H1 (cell line): Measurements from ENCODE around the gene PTPRF. TPM values are rescaled to one million over a fixed set of nuclear protein-coding genes. Genes with fewer than 3 reads are reported as not detected.

Source experiments
- CTCF ChIA-PET: fragments of 300-600 bp; sonication (Branson Sonifier 250); formaldehyde crosslinking; loops from one replicate; lab custom pipeline; 2021; ENCODE audit not compliant: partially characterized antibody; lab: Charles Lee
- POLR2A ChIA-PET: fragments of 300-600 bp; sonication (Branson Sonifier 250); formaldehyde crosslinking; loops from one replicate; lab custom pipeline; 2021; ENCODE audit warnings: inconsistent platforms; ENCODE audit not compliant: partially characterized antibody; lab: Charles Lee
- DNase-seq, 2 experiments: peaks; one replicate each; pipeline versions ENCODE4 v3.0.0 to v3.0.0-alpha.2; 2010 to 2022; ENCODE audit warnings: low spot score in 2 of 2, low read depth in 1 of 2, mixed read lengths in 1 of 2
- FAIRE-seq: peaks from 2 replicates; lab custom pipeline; 2011; peaks lifted over from hg19 to GRCh38; lab: Jason Lieb, UNC
- H2AFZ ChIP-seq: 2 replicates; pipeline ENCODE4 v1.8.1; 2012; ENCODE audit warnings: low read length, inconsistent platforms
- H2AK5ac ChIP-seq: 2 replicates; pipeline ENCODE4 v1.6.1; 2013; ENCODE audit warnings: low read depth, low read length
- H2BK120ac ChIP-seq: replicated peaks from 2 replicates; pipeline ENCODE3; 2013; ENCODE audit warnings: low read depth, low read length, inconsistent platforms
- H2BK12ac ChIP-seq: 2 replicates; pipeline ENCODE4 v1.6.1; 2013; ENCODE audit warnings: low read depth, low read length
- H2BK15ac ChIP-seq: 2 replicates; pipeline ENCODE4 v1.6.1; 2013; ENCODE audit warnings: low read length
- H2BK20ac ChIP-seq: 2 replicates; pipeline ENCODE4 v1.6.1; 2013; ENCODE audit warnings: low read length
- H2BK5ac ChIP-seq: 2 replicates; pipeline ENCODE4 v1.6.1; 2013; ENCODE audit warnings: low read depth, low read length
- H3K14ac ChIP-seq: 2 replicates; pipeline ENCODE4 v1.6.1; 2013; ENCODE audit warnings: inconsistent platforms; ENCODE audit not compliant: insufficient read length
- H3K18ac ChIP-seq: 2 replicates; pipeline ENCODE4 v1.6.1; 2013; ENCODE audit warnings: low read length; ENCODE audit errors: extremely low read depth
- H3K23ac ChIP-seq: 2 replicates; pipeline ENCODE4 v1.6.1; 2013; ENCODE audit warnings: inconsistent platforms; ENCODE audit not compliant: insufficient read length
- H3K23me2 ChIP-seq: 2 replicates; pipeline ENCODE4 v1.6.1; 2013; ENCODE audit warnings: low read depth, low read length
- H3K27ac ChIP-seq: 2 replicates; pipeline ENCODE4 v1.6.1; 2011; ENCODE audit warnings: low read depth, low read length, inconsistent platforms
- H3K27me3 ChIP-seq, 4 experiments: replicated peaks in 1 of 4; 1 replicate in 1 of 4; 2 replicates in 3 of 4; pipeline versions ENCODE4 v1.6.1 to v1.8.1; 2011 to 2013; ENCODE audit warnings: low read length in 3 of 4, mild to moderate bottlenecking in 3 of 4, inconsistent platforms in 2 of 4, mixed read lengths in 2 of 4, moderate library complexity in 1 of 4; ENCODE audit not compliant: control insufficient read depth in 3 of 4, insufficient read depth in 3 of 4; ENCODE audit errors: extremely low read depth in 1 of 4
- H3K36me3 ChIP-seq, 4 experiments: 2 replicates each; pipeline versions ENCODE4 v1.6.1 to v1.8.1; 2011 to 2013; ENCODE audit warnings: mild to moderate bottlenecking in 4 of 4, low read length in 3 of 4, moderate library complexity in 2 of 4, control low read depth in 1 of 4, inconsistent platforms in 1 of 4; ENCODE audit not compliant: insufficient read depth in 4 of 4, control insufficient read depth in 2 of 4
- H3K4ac ChIP-seq: replicated peaks from 2 replicates; pipeline ENCODE3; 2013; ENCODE audit warnings: low read length, low read depth, mixed read lengths, inconsistent platforms; ENCODE audit not compliant: insufficient read length
- H3K4me1 ChIP-seq, 4 experiments: replicated peaks in 1 of 4; 1 replicate in 1 of 4; 2 replicates in 3 of 4; pipeline versions ENCODE4 v1.6.1 to v1.8.1; 2011 to 2013; ENCODE audit warnings: low read length in 3 of 4, inconsistent platforms in 2 of 4, mixed read lengths in 1 of 4; ENCODE audit not compliant: insufficient read depth in 4 of 4, control insufficient read depth in 3 of 4
- H3K4me2 ChIP-seq, 2 experiments: 2 replicates each; pipeline versions ENCODE4 v1.6.1 to v1.8.1; 2011 to 2013; ENCODE audit warnings: low read depth in 2 of 2, low read length in 2 of 2, control low read depth in 1 of 2, inconsistent platforms in 1 of 2, mild to moderate bottlenecking in 1 of 2; ENCODE audit not compliant: insufficient read depth in 1 of 2
- H3K4me3 ChIP-seq, 4 experiments: fragments of 200-600, 300-600 bp in 1 of 4; sonication (generic), shearing (Covaris generic), sonication (Bioruptor Twin) in 1 of 4; 2 replicates each; pipeline versions ENCODE4 v1.5.1 to v1.8.1; 2011 to 2016; ENCODE audit warnings: low read length in 4 of 4, low read depth in 3 of 4, control low read depth in 2 of 4, inconsistent platforms in 2 of 4, mild to moderate bottlenecking in 2 of 4, mixed read lengths in 1 of 4, moderate library complexity in 1 of 4; ENCODE audit not compliant: insufficient read depth in 2 of 4; ENCODE audit errors: extremely low read depth in 1 of 4
- H3K56ac ChIP-seq: replicated peaks from 2 replicates; pipeline ENCODE3; 2013; ENCODE audit warnings: low read depth, mild to moderate bottlenecking, mixed read lengths, low read length, inconsistent platforms; ENCODE audit not compliant: insufficient read length
- H3K79me1 ChIP-seq: 2 replicates; pipeline ENCODE4 v1.6.1; 2013; ENCODE audit warnings: low read depth, low read length, control low read depth
- H3K79me2 ChIP-seq, 2 experiments: 2 replicates each; pipeline versions ENCODE4 v1.6.1 to v1.8.1; 2012 to 2013; ENCODE audit warnings: low read length in 2 of 2, mild to moderate bottlenecking in 2 of 2, inconsistent platforms in 1 of 2; ENCODE audit not compliant: insufficient read depth in 2 of 2, control insufficient read depth in 1 of 2
- H3K9ac ChIP-seq, 4 experiments: replicated peaks in 1 of 4; 1 replicate in 1 of 4; 2 replicates in 3 of 4; pipeline versions ENCODE4 v1.6.1 to v1.8.1; 2011 to 2013; ENCODE audit warnings: low read depth in 3 of 4, low read length in 3 of 4, control low read depth in 2 of 4, mild to moderate bottlenecking in 2 of 4, moderate library complexity in 2 of 4, inconsistent platforms in 1 of 4; ENCODE audit errors: extremely low read depth in 1 of 4
- H3K9me3 ChIP-seq, 2 experiments: 2 replicates each; pipeline versions ENCODE4 v1.6.1 to v1.8.1; 2012 to 2013; ENCODE audit warnings: mild to moderate bottlenecking in 2 of 2, moderate library complexity in 2 of 2, control low read depth in 1 of 2, inconsistent platforms in 1 of 2, low read depth in 1 of 2, low read length in 1 of 2, mixed read lengths in 1 of 2; ENCODE audit not compliant: insufficient read depth in 2 of 2
- H4K20me1 ChIP-seq, 2 experiments: replicated peaks in 1 of 2; 2 replicates each; pipeline versions ENCODE3 to v1.8.1; 2011 to 2013; ENCODE audit warnings: inconsistent platforms in 2 of 2, low read length in 2 of 2, mild to moderate bottlenecking in 1 of 2; ENCODE audit not compliant: insufficient read depth in 2 of 2, control insufficient read depth in 1 of 2
- H4K5ac ChIP-seq: 2 replicates; pipeline ENCODE4 v1.6.1; 2013; ENCODE audit warnings: low read length, low read depth, mixed read lengths, inconsistent platforms; ENCODE audit not compliant: insufficient read length
- H4K8ac ChIP-seq: 2 replicates; pipeline ENCODE4 v1.8.0; 2013; ENCODE audit warnings: mild to moderate bottlenecking, moderate library complexity, low read length, inconsistent platforms; ENCODE audit not compliant: insufficient read depth; ENCODE audit errors: extremely low read depth
- H4K91ac ChIP-seq: replicated peaks from 2 replicates; pipeline ENCODE3; 2013; ENCODE audit warnings: low read length, mixed read lengths, inconsistent platforms; ENCODE audit not compliant: insufficient read length
- ASH2L ChIP-seq: fragments of 200-600, 300-600 bp; sonication (generic); IDR thresholded peaks from one replicate; pipeline ENCODE4 v1.7.1; 2017; ENCODE audit warnings: low read length
- BACH1 ChIP-seq: IDR thresholded peaks from 2 replicates; pipeline ENCODE4 v1.6.1; 2012; ENCODE audit warnings: low read length, improper control_type of control experiment
- CBX5 ChIP-seq: fragments of 300-800, 300-1000 bp; sonication (generic); IDR thresholded peaks from 2 replicates; pipeline ENCODE4 v1.7.1; 2016; ENCODE audit warnings: antibody characterized with exemption, low read length, low read depth
- HDAC2 ChIP-seq, 2 experiments: fragments of 300-600 bp in 1 of 2; sonication (generic) in 1 of 2; IDR thresholded peaks; 2 replicates each; pipeline ENCODE4 v1.6.1; 2011 to 2012; ENCODE audit warnings: low read depth in 2 of 2, low read length in 2 of 2, mild to moderate bottlenecking in 2 of 2, moderate library complexity in 2 of 2, borderline replicate concordance in 1 of 2, inconsistent platforms in 1 of 2
- PHF8 ChIP-seq: fragments of 200-600 bp; sonication (generic); conservative IDR thresholded peaks from 2 replicates; pipeline ENCODE4 v1.7.1; 2012; ENCODE audit warnings: low read depth, mild to moderate bottlenecking, inconsistent platforms, low read length, moderate library complexity
- RAD21 ChIP-seq, 2 experiments: IDR thresholded peaks in 1 of 2; conservative IDR thresholded peaks in 1 of 2; 2 replicates each; pipeline ENCODE4 v1.6.1; 2011; ENCODE audit warnings: low read depth in 2 of 2, low read length in 2 of 2, improper control_type of control experiment in 1 of 2, inconsistent platforms in 1 of 2, mild to moderate bottlenecking in 1 of 2, moderate library complexity in 1 of 2
- TAF7 ChIP-seq: optimal IDR thresholded peaks from 2 replicates; pipeline ENCODE3; 2011; ENCODE audit warnings: low read depth, mild to moderate bottlenecking, inconsistent platforms, low read length, moderate library complexity, borderline replicate concordance
- USF2 ChIP-seq: IDR thresholded peaks from 2 replicates; pipeline ENCODE4 v1.6.1; 2011; ENCODE audit warnings: low read length, improper control_type of control experiment
- YY1 ChIP-seq: IDR thresholded peaks from 2 replicates; pipeline ENCODE4 v1.6.1; 2011; ENCODE audit warnings: low read depth, mild to moderate bottlenecking, low read length
- WGBS, 2 experiments: shearing (Covaris generic) in 1 of 2; methylation state at CpG; one replicate each; pipeline versions ENCODE4 v1.1.6 to v1.1.7; 2013 to 2015; ENCODE audit warnings: low lambda C conversion rate in 2 of 2, mixed read lengths in 2 of 2, inconsistent platforms in 1 of 2, low coverage in 1 of 2, missing lambda C conversion rate in 1 of 2; ENCODE audit not compliant: insufficient replicate concordance in 2 of 2, insufficient coverage in 1 of 2, insufficient read length in 1 of 2; ENCODE audit errors: extremely low coverage in 1 of 2, missing lambda C conversion rate in 1 of 2; 5-methylcytosine and 5-hydroxymethylcytosine counted together
- polyA plus RNA-seq, 7 experiments: library from polyadenylated mRNA; depleted of rRNA in 3 of 7; stranded (reverse) in 5 of 7; unstranded in 2 of 7; fragments of >200 nt in 5 of 7; fragments of 200-250 nt in 2 of 7; gene quantifications; 1 replicate in 5 of 7; 2 replicates in 1 of 7; 4 replicates in 1 of 7; pipeline versions ENCODE4 v1.2.1 to v1.2.3, GENCODE V29; 2011 to 2013; ENCODE audit warnings: missing spikeins in 2 of 7, mixed read lengths in 2 of 7
- total RNA-seq: library from RNA; stranded (reverse); fragmentation: NEBNext Ultra II Directional; extraction: Animal tissue kit (Norgen Biotek cat#: 25700); gene quantifications from 2 replicates; pipeline ENCODE4 v1.2.1, GENCODE V29; 2021

Gene PTPRF
- total and polyA plus RNA-seq, 2 of the 8 experiments (the other 6 are each of a cell fraction or from before 2014, with no cell fraction given): 136 to 231 TPM

- Histone ChIP-seq H2AFZ (no peak overlapping the region), H4K20me1 (peaks cover 36 to 45% of the 10 kb centered on the region in 2 experiments), H2BK120ac (no peak overlapping the region), H3K27ac (peak overlapping the region; percentile 2; the same call in 1 of the 2 replicates), H3K4me1 (peaks cover 0 to 40% (median 30%) of the 10 kb centered on the region in 4 experiments; a peak in 6 of 7 replicates), H2BK12ac (peak overlapping the region; percentile 51; the same call in 1 of the 2 replicates), H3K23ac (no peak overlapping the region), H4K91ac (peak overlapping the region; percentile 59), H3K23me2 (peaks cover 4% of the 10 kb centered on the region), H3K4me2 (no peak overlapping the region), H3K9me3 (no peaks in the 10 kb centered on the region), H3K14ac (no peak overlapping the region), H4K8ac (no peak overlapping the region), H2AK5ac (peak overlapping the region; percentile 69; the same call in 1 of the 2 replicates), H2BK20ac (no peak overlapping the region), H2BK15ac (peak overlapping the region; percentile 46; the same call in 1 of the 2 replicates), H3K36me3 (peaks cover 0 to 13% (median 4%) of the 10 kb centered on the region in 4 experiments; a peak in 4 of 8 replicates), H2BK5ac (peak overlapping the region; percentile 32; the same call in 1 of the 2 replicates), H3K18ac (no peak overlapping the region), H3K79me2 (peaks cover 0 to 37% of the 10 kb centered on the region in 2 experiments; a peak in 2 of 4 replicates), H3K79me1 (peaks cover 26% of the 10 kb centered on the region), H3K9ac (peak overlapping the region in 1 of 4 experiments; percentile 6; a peak in 1 of 7 replicates), H3K4ac (no peak overlapping the region), H3K56ac (peak overlapping the region; percentile 43), H3K27me3 (no peaks in the 10 kb centered on the region), H3K4me3 (no peak overlapping the region), H4K5ac (no peak overlapping the region)
- POLR2A ChIA-PET: interaction anchor here (0.7 to 3.0 kb wide), 10 partner anchors 10 to 99 kb away, joined by 3 to 16 read pairs (median 4); partner anchors contain the start of gene KDM4A
- DNase-seq (no peak), FAIRE-seq (no peak)
- CTCF ChIA-PET: interaction anchor here (0.6 to 2.3 kb wide), 8 partner anchors 9 to 71 kb away, joined by 3 to 9 read pairs (median 4); no protein-coding TSS in a partner anchor
- no peak for TF ChIP-seq HDAC2 (IDR thresholded peaks at IDR 0.05; ENCODE audit: borderline replicate concordance in 1 of 2, low read depth in 2 of 2, low read length in 2 of 2)
- no peak for TF ChIP-seq ASH2L
- TF ChIP-seq YY1: no peak
- TF ChIP-seq CBX5: no peak
- no peak for TF ChIP-seq USF2
- TF ChIP-seq TAF7: no peak
- no peak for TF ChIP-seq RAD21 (IDR thresholded peaks at IDR 0.05 in 1 of 2, conservative IDR thresholded peaks at IDR 0.05 in 1 of 2; ENCODE audit: low read depth in 2 of 2, low read length in 2 of 2)
- TF ChIP-seq PHF8: no peak
- no peak for TF ChIP-seq BACH1
- 91% methylated on average over 6 of the region's 6 CpGs; no CpG with 5 or more reads in 1 of the 2 experiments for WGBS, 2 experiments
Measured at GRCh38 chr1:43560286-43560685, 29.6 kb downstream of the PTPRF start.
